Brain microvascular endothelial cell (primary cell): ENCODE results near the gene ZGPAT.

ENCODE experiments used
- DNase-seq: peaks from one replicate; pipeline ENCODE4 v3.0.0-alpha.2; 2020
- H3K27ac ChIP-seq: fragments of 250-450 bp; sonication (Bioruptor Pico); 2 replicates; pipeline ENCODE4 v1.5.1; 2020; ENCODE audit warnings: mild to moderate bottlenecking, moderate library complexity
- H3K27me3 ChIP-seq: fragments of 250-450 bp; sonication (Bioruptor Pico); replicated peaks from 2 replicates; pipeline ENCODE4 v1.5.1; 2020; ENCODE audit warnings: mild to moderate bottlenecking
- H3K36me3 ChIP-seq: fragments of 250-450 bp; sonication (Bioruptor Pico); replicated peaks from 2 replicates; pipeline ENCODE4 v1.5.1; 2020; ENCODE audit warnings: mild to moderate bottlenecking
- H3K4me3 ChIP-seq: 2 replicates; pipeline ENCODE4 v1.5.1; 2011; ENCODE audit warnings: low read depth, mild to moderate bottlenecking, control low read depth, low read length, moderate library complexity
- CTCF ChIP-seq: IDR thresholded peaks from 2 replicates; pipeline ENCODE4 v1.5.1; 2011; ENCODE audit warnings: low read depth, mild to moderate bottlenecking, moderate library complexity, low read length, control low read depth, inconsistent platforms; ENCODE audit errors: missing control alignments
- in situ Hi-C: cut with HindIII; loops from 2 replicates; pipeline ENCODE4 v1.10.0; 2017; ENCODE audit warnings: low sequenced_read_pairs, low pct_ligation_motif_present

The ZGPAT gene

GRCh38 chr20:63693083-63693732 is 14.6 kb upstream of the ZGPAT start:
- no peaks in the 10 kb centered on the region for H3K36me3 ChIP-seq
- DNase-seq, result no peak

DNA sequence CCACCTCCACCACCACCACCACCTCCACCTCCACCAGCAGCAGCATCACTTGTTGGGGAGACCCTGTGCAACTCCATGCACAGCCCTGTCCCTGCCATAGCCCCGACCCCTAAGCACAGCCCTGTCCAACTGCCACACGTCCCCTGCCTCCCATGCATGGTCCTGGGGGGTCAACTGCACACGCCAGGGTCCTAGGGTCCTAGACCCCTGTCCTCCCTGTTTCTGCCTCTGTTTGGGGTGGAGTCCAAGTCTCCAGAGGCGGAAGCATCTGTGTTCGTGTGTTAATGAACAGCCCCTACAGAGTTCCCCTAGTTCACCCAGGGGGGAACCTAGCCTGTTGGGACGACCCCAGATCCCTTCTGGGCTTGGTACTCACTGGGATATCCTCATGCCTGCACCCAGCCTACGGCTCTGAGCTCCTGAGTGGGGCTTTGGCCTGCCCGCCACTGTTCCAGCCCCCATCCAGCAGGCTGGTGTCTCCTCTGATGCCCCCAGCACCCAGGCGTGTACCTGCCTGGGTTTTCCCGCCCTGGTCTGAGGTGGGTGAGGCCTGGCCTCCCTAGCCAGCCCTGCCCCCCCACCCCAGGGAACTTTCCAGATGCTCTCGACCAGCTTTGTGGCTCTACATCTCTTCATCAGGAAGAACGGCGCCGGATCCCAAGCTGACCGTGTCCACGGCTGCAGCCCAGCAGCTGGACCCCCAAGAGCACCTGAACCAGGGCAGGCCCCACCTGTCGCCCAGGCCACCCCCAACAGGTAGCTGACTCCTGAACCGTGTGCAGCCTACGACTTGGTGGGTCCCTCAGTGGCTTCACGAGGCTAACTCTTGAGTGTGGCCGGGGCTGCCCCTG is 13.9 kb upstream of the ZGPAT start:
- TF ChIP-seq CTCF, result no peak
- Histone ChIP-seq H3K27me3 (no peaks in the 10 kb centered on the region), H3K4me3 (no peak overlapping the region), H3K27ac (no peak overlapping the region), H3K36me3 (no peaks in the 10 kb centered on the region)
- DNase-seq, result no peak
- in situ Hi-C loops, result loop anchor here (25.0 kb wide), 1 partner anchor 107 kb away; no protein-coding TSS in a partner anchor

More at GRCh38 chr20:63693083-63693732, 14.6 kb upstream of the ZGPAT start:
- H3K27ac ChIP-seq, result no peak overlapping the region
- in situ Hi-C loops, result loop anchor here (25.0 kb wide), 1 partner anchor 106 kb away; no protein-coding TSS in a partner anchor
- no peak for TF ChIP-seq CTCF
- H3K4me3 ChIP-seq, result no peak overlapping the region
- H3K27me3 ChIP-seq, result no peaks in the 10 kb centered on the region

- TF ChIP-seq CTCF, result no peak
- in situ Hi-C loops, result loop anchor here (25.0 kb wide), 1 partner anchor 108 kb away; no protein-coding TSS in a partner anchor
- Histone ChIP-seq H3K36me3 (no peaks in the 10 kb centered on the region), H3K27me3 (no peaks in the 10 kb centered on the region), H3K4me3 (no peak overlapping the region), H3K27ac (no peak overlapping the region)
- DNase-seq, result no peak
These were observed 13.0 kb upstream of the ZGPAT start for GRCh38 chr20:63694584-63695423.

GRCh38 chr20:63695424-63696305 is 12.2 kb upstream of the ZGPAT start:
- DNase-seq, result no peak
- no peak overlapping the region for H3K4me3 ChIP-seq
- in situ Hi-C loops, result loop anchor here (25.0 kb wide), 1 partner anchor 108 kb away; no protein-coding TSS in a partner anchor
- H3K27me3 ChIP-seq, result no peaks in the 10 kb centered on the region
- peaks cover 3% of the 10 kb centered on the region for H3K36me3 ChIP-seq
- no peak overlapping the region for H3K27ac ChIP-seq
- TF ChIP-seq CTCF, result no peak

DNA sequence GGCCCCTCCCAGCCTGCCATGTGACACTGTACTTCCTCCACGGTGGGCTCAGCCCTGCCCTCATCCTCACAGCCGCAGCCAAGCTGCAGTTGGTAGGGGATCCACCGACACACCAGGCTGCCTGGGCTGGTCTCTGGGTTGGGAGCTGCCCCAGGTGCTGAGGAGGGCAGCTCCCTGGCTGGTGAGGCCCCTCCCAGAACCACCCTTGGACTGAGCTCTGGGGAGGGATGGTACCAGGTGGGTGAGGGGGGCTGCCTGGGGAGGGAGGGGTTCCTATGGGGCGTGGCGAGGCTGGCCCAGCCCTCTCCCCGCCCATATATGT is 11.6 kb upstream of the ZGPAT start:
- peaks cover 3% of the 10 kb centered on the region for H3K36me3 ChIP-seq
- TF ChIP-seq CTCF, result no peak
- no peaks in the 10 kb centered on the region for H3K27me3 ChIP-seq
- peak overlapping the region; percentile 63 for H3K4me3 ChIP-seq
- no peak overlapping the region for H3K27ac ChIP-seq
- DNase-seq, result no peak
- in situ Hi-C loops, result loop anchor here (25.0 kb wide), 1 partner anchor 109 kb away; no protein-coding TSS in a partner anchor
